ENCODE results near the gene CHST8. TPM values are rescaled to one million over a fixed set of nuclear protein-coding genes. Genes with fewer than 3 reads are reported as not detected.

Gene CHST8
- total RNA-seq, 1 donor from 2014 or later = 0.35 TPM

- no peaks in the 10 kb centered on the region for H3K36me3 Mint-ChIP-seq (ENCODE audit: unreplicated experiment)
- no peak for DNase-seq (ENCODE audit: extremely low spot score, unreplicated experiment)
- no peaks in the 10 kb centered on the region for H3K27me3 Mint-ChIP-seq (ENCODE audit: unreplicated experiment)
- H3K9me3 Mint-ChIP-seq (ENCODE audit: unreplicated experiment) = no peaks in the 10 kb centered on the region
- H3K4me3 Mint-ChIP-seq (ENCODE audit: unreplicated experiment) = no peak overlapping the region
- no peaks in the 10 kb centered on the region for H3K4me1 Mint-ChIP-seq (ENCODE audit: unreplicated experiment)
- no peak overlapping the region for H3K27ac Mint-ChIP-seq (ENCODE audit: unreplicated experiment)
- TF ChIP-seq CTCF (IDR thresholded peaks at IDR 0.05) = no peak
Observed at GRCh38 chr19:33747273-33747672, 125.5 kb downstream of the CHST8 start.

- Mint-ChIP-seq H3K27me3 (ENCODE audit: unreplicated experiment) (no peaks in the 10 kb centered on the region), H3K4me3 (ENCODE audit: unreplicated experiment) (no peak overlapping the region), H3K27ac (ENCODE audit: unreplicated experiment) (no peak overlapping the region), H3K36me3 (ENCODE audit: unreplicated experiment) (no peaks in the 10 kb centered on the region), H3K4me1 (ENCODE audit: unreplicated experiment) (no peaks in the 10 kb centered on the region), H3K9me3 (ENCODE audit: unreplicated experiment) (no peaks in the 10 kb centered on the region)
- DNase-seq (ENCODE audit: extremely low spot score, unreplicated experiment) = no peak
- no peak for TF ChIP-seq CTCF (IDR thresholded peaks at IDR 0.05)
Observed at GRCh38 chr19:33748231-33748630, 126.5 kb downstream of the CHST8 start.

GRCh38 chr19:33749016-33749415, 127.3 kb downstream of the CHST8 start:
- Mint-ChIP-seq H3K36me3 (ENCODE audit: unreplicated experiment) (no peaks in the 10 kb centered on the region), H3K4me3 (ENCODE audit: unreplicated experiment) (no peak overlapping the region), H3K9me3 (ENCODE audit: unreplicated experiment) (no peaks in the 10 kb centered on the region), H3K27me3 (ENCODE audit: unreplicated experiment) (no peaks in the 10 kb centered on the region), H3K27ac (ENCODE audit: unreplicated experiment) (no peak overlapping the region), H3K4me1 (ENCODE audit: unreplicated experiment) (no peaks in the 10 kb centered on the region)
- no peak for DNase-seq (ENCODE audit: extremely low spot score, unreplicated experiment)
- no peak for TF ChIP-seq CTCF (IDR thresholded peaks at IDR 0.05)

GRCh38 chr19:33749619-33750175, 127.9 kb downstream of the CHST8 start:
- Mint-ChIP-seq H3K27ac (ENCODE audit: unreplicated experiment) (no peak overlapping the region), H3K4me1 (ENCODE audit: unreplicated experiment) (no peaks in the 10 kb centered on the region), H3K27me3 (ENCODE audit: unreplicated experiment) (no peaks in the 10 kb centered on the region), H3K36me3 (ENCODE audit: unreplicated experiment) (no peaks in the 10 kb centered on the region), H3K4me3 (ENCODE audit: unreplicated experiment) (no peak overlapping the region), H3K9me3 (ENCODE audit: unreplicated experiment) (no peaks in the 10 kb centered on the region)
- TF ChIP-seq CTCF (IDR thresholded peaks at IDR 0.05) = no peak
- DNase-seq (ENCODE audit: extremely low spot score, unreplicated experiment) = no peak

- TF ChIP-seq CTCF (IDR thresholded peaks at IDR 0.05) = no peak
- Mint-ChIP-seq H3K36me3 (ENCODE audit: unreplicated experiment) (no peaks in the 10 kb centered on the region), H3K4me1 (ENCODE audit: unreplicated experiment) (no peaks in the 10 kb centered on the region), H3K4me3 (ENCODE audit: unreplicated experiment) (no peak overlapping the region), H3K9me3 (ENCODE audit: unreplicated experiment) (no peaks in the 10 kb centered on the region), H3K27ac (ENCODE audit: unreplicated experiment) (no peak overlapping the region), H3K27me3 (ENCODE audit: unreplicated experiment) (no peaks in the 10 kb centered on the region)
- no peak for DNase-seq (ENCODE audit: extremely low spot score, unreplicated experiment)
Observed at GRCh38 chr19:33750587-33751435, 129.1 kb downstream of the CHST8 start.
